ENCODE measurements around the gene RGL4.

Gene RGL4

DNA sequence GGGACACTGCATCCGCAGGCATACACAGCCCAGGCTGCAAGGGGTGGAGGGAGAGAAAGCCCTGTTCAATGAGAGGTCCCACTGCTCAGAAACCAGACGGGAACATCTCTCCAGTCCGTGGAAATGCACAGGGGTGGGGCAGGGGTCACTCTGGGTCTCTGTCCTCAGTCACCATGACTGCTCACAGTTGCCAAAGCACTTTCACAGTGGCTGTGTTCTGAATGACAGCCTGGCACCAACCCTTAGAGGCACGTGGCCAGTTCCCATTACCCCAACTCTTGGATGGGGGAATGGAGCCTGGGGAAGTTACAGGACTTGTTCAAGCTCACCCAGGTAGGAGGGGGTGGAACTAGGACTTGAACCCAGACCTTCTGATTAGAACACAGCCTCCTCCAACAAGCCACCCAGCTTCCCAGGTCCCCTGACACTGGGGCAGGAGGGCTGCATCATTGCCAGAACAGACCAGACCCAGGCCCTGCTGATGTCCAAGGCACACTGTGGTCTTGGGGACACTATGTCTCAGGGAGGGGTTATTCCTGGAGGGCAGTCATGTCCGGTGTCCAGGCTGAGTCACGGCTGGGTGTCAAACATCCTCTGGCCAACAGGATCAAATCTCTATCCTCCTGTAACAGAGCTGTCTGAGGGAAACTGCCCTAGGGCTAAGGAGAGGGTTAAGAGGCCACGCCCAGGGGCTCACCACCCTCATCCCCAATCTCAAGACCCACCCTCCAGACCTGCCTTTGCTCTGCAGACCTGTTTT is 51.9 kb downstream of the RGL4 start:
- TF ChIP-seq, protein P1, sequence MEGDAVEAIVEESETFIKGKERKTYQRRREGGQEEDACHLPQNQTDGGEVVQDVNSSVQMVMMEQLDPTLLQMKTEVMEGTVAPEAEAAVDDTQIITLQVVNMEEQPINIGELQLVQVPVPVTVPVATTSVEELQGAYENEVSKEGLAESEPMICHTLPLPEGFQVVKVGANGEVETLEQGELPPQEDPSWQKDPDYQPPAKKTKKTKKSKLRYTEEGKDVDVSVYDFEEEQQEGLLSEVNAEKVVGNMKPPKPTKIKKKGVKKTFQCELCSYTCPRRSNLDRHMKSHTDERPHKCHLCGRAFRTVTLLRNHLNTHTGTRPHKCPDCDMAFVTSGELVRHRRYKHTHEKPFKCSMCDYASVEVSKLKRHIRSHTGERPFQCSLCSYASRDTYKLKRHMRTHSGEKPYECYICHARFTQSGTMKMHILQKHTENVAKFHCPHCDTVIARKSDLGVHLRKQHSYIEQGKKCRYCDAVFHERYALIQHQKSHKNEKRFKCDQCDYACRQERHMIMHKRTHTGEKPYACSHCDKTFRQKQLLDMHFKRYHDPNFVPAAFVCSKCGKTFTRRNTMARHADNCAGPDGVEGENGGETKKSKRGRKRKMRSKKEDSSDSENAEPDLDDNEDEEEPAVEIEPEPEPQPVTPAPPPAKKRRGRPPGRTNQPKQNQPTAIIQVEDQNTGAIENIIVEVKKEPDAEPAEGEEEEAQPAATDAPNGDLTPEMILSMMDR (IDR thresholded peaks at IDR 0.05; ENCODE audit: low read depth, low read length, missing control alignments), result no peak
- DNase-seq, result no peak
- H3K27me3 ChIP-seq (replicated peaks), result no peaks in the 10 kb centered on the region
- H3K36me3 ChIP-seq (replicated peaks), result peaks cover 30% of the 10 kb centered on the region
- no peak overlapping the region for H3K27ac ChIP-seq
- H3K4me3 ChIP-seq (ENCODE audit: low read depth, low read length), result no peak overlapping the region
- in situ Hi-C loops (cut with HindIII; ENCODE audit: low pct_ligation_motif_present, low sequenced_read_pairs), result no loop called here

DNA sequence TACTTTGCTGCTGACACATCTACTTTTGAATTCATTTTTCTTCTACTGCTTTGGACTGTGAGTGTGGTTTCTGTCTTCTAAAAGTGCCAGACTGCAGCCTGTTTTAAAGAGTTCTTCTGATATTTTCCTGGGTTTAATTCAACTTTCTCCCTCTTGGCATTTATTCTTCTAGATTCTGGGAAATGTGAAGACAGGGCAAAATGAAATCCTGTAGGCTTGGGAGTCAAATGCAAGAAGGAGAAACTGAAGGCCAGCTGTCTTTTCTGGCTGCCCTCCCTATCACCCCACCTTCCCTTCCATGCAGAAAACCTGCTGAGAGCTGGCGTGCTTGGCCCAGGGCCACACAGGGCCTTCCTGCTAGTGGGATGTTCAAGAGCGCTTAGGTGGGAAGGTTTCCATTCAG is 52.5 kb downstream of the RGL4 start:
- H3K36me3 ChIP-seq (replicated peaks), result peaks cover 30% of the 10 kb centered on the region
- in situ Hi-C loops (cut with HindIII; ENCODE audit: low pct_ligation_motif_present, low sequenced_read_pairs), result no loop called here
- DNase-seq, result no peak
- H3K27ac ChIP-seq, result no peak overlapping the region
- TF ChIP-seq, protein P1 (IDR thresholded peaks at IDR 0.05; ENCODE audit: low read depth, low read length, missing control alignments), result no peak
- no peak overlapping the region for H3K4me3 ChIP-seq (ENCODE audit: low read depth, low read length)
- H3K27me3 ChIP-seq (replicated peaks), result no peaks in the 10 kb centered on the region

DNA sequence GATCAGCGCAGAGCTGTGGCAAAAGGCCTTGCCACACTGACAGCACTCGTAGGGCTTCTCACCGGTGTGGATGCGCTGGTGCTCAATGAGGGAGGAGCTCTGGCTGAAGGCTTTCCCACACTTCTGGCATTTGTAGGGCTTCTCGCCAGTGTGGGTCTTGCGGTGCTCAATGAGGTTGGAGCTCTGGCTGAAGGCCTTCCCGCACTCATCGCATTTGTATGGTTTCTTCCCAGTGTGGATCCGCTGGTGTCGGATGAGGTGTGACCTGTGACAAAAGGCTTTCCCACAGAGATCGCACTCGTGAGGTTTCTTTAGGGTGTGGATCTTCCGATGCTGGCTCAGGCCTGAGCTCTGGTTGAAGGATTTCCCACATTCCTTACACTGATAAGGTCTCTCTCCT is 53.2 kb downstream of the RGL4 start:
- in situ Hi-C loops (cut with HindIII; ENCODE audit: low pct_ligation_motif_present, low sequenced_read_pairs), result no loop called here
- Histone ChIP-seq H3K36me3 (replicated peaks) (peaks cover 30% of the 10 kb centered on the region), H3K27me3 (replicated peaks) (no peaks in the 10 kb centered on the region), H3K4me3 (ENCODE audit: low read depth, low read length) (no peak overlapping the region), H3K27ac (no peak overlapping the region)
- TF ChIP-seq, protein P1 (IDR thresholded peaks at IDR 0.05; ENCODE audit: low read depth, low read length, missing control alignments), result no peak
- DNase-seq, result no peak

DNA sequence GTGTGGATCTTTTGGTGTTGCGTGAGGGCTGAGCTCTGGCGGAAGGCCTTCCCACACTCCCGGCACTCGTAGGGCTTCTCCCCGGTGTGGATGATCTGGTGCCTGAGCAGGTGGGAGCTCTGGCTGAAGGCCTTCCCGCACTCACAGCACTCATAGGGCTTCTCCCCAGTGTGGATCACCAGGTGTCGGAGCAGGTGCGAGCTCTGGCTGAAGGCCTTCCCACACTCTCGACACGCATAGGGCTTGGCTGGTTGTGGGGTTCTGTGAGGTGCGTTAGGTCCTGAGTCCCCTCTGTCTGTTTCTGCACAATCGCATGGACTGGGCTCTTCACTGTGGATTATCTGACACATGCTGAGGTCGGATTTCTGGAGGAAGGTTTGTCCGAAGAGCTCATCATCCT is 53.7 kb downstream of the RGL4 start:
- TF ChIP-seq, protein P1 (IDR thresholded peaks at IDR 0.05; ENCODE audit: low read depth, low read length, missing control alignments), result no peak
- DNase-seq, result no peak
- no peak overlapping the region for H3K27ac ChIP-seq
- in situ Hi-C loops (cut with HindIII; ENCODE audit: low pct_ligation_motif_present, low sequenced_read_pairs), result no loop called here
- H3K27me3 ChIP-seq (replicated peaks), result no peaks in the 10 kb centered on the region
- no peak overlapping the region for H3K4me3 ChIP-seq (ENCODE audit: low read depth, low read length)
- peaks cover 30% of the 10 kb centered on the region for H3K36me3 ChIP-seq (replicated peaks)

DNA sequence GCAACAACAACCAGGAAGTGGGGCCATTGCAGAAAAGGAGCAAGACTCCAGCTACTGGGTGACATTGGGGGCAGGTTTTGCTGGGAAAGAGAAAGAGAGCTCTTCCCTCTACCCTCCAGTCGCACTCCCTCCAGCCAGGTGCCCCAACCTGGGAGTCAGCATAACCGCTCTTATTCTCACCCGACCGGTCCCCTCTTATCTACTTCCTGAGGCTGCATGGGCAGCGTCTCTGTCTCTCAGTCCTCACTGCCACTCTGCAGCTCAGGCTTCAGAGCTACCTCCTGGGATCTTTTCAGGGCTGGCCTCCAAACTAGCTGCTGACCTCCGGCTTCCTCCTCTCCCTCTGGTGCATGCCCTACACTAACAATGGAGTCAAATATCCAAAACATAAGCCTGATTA is 55.0 kb downstream of the RGL4 start:
- Histone ChIP-seq H3K36me3 (replicated peaks) (peaks cover 30% of the 10 kb centered on the region), H3K27me3 (replicated peaks) (no peaks in the 10 kb centered on the region), H3K4me3 (ENCODE audit: low read depth, low read length) (no peak overlapping the region), H3K27ac (no peak overlapping the region)
- in situ Hi-C loops (cut with HindIII; ENCODE audit: low pct_ligation_motif_present, low sequenced_read_pairs), result no loop called here
- TF ChIP-seq, protein P1 (IDR thresholded peaks at IDR 0.05; ENCODE audit: low read depth, low read length, missing control alignments), result no peak
- no peak for DNase-seq
